Transverse colon (tissue), 4 donors: ENCODE measurements around the gene VARS1. TPM values are rescaled to one million over a fixed set of nuclear protein-coding genes. Genes with fewer than 3 reads are reported as not detected.

ENCODE experiments used
- DNase-seq: peaks from one replicate; pipeline ENCODE4 v3.0.0-alpha.2; 2019
- H3K27ac ChIP-seq, 4 donors: fragments of 200-600 bp; sonication (generic); 2 replicates each; pipeline ENCODE4 v1.5.1; 2016 to 2018; ENCODE audit warnings: inconsistent platforms in 4 of 4
- H3K27me3 ChIP-seq: fragments of 200-600 bp; sonication (generic); 2 replicates; pipeline ENCODE4 v1.5.1; 2017; ENCODE audit warnings: inconsistent platforms
- H3K36me3 ChIP-seq, 4 donors: fragments of 200-600 bp; sonication (generic); 2 replicates each; pipeline ENCODE4 v1.5.1; 2017 to 2019; ENCODE audit warnings: inconsistent platforms in 4 of 4
- H3K4me1 ChIP-seq, 4 donors: fragments of 200-600 bp; sonication (generic); 2 replicates each; pipeline ENCODE4 v1.5.1; 2017 to 2020; ENCODE audit warnings: inconsistent platforms in 4 of 4
- H3K4me3 ChIP-seq, 4 donors: fragments of 200-600 bp; sonication (generic); 1 replicate in 1 of 4; 2 replicates in 3 of 4; pipeline versions ENCODE4 v1.5.1 to v1.6.1; 2017 to 2019; ENCODE audit warnings: inconsistent platforms in 4 of 4
- H3K9me3 ChIP-seq, 2 donors: fragments of 200-600 bp; sonication (generic); 2 replicates each; pipeline ENCODE4 v1.5.1; 2017 to 2019; ENCODE audit warnings: inconsistent platforms in 2 of 2
- EP300 ChIP-seq: sonication (generic); formaldehyde crosslinking; IDR thresholded peaks from one replicate; pipeline ENCODE4 v1.6.1; 2017; ENCODE audit warnings: antibody characterized with exemption, low read depth
- POLR2A ChIP-seq: fragments of 450-650 bp; IDR thresholded peaks from one replicate; pipeline ENCODE4 v1.6.1; 2016; ENCODE audit warnings: antibody characterized with exemption, mild to moderate bottlenecking, moderate library complexity
- POLR2AphosphoS5 ChIP-seq, 3 donors: sonication (generic); formaldehyde crosslinking; IDR thresholded peaks; one replicate each; pipeline ENCODE4 v1.6.1; 2016; ENCODE audit warnings: antibody characterized with exemption in 3 of 3
- WGBS, 2 donors: methylation state at CpG; one replicate each; pipeline ENCODE4 v1.1.5; 2018; ENCODE audit warnings: low coverage in 1 of 2; 5-methylcytosine and 5-hydroxymethylcytosine counted together
- in situ Hi-C, 4 donors: fragments of 200-750 bp; cut with MboI; loops; one replicate each; pipeline versions ENCODE4 v1.15.0 to v1.15.1; 2017; ENCODE audit warnings: low sequenced_read_pairs in 3 of 4, low pct_ligation_motif_present in 1 of 4, low pct_unique_long_range_greater_than_20kb in 1 of 4
- intact Hi-C: fragments of 100-400 bp; cut with DNase I; formaldehyde crosslinking; loops from one replicate; pipeline ENCODE4 v1.15.1; 2023; ENCODE audit warnings: low total_unique reads
- small RNA-seq, 4 donors: library from RNA; depleted of rRNA; stranded (forward); fragments of <200 nt; gene quantifications; one replicate each; pipeline ENCODE3, GENCODE V24; 2016
- total RNA-seq, 4 donors: library from RNA; depleted of rRNA; stranded (reverse); fragments of >200 nt; gene quantifications; one replicate each; pipeline ENCODE4 v1.1.0, GENCODE V29; 2016
- TF ChIP-seq, protein P1 (sequence below), 5 experiments: fragments of 200-600 bp in 3 of 5; fragments of 450-650 bp in 2 of 5; sonication (generic) in 3 of 5; IDR thresholded peaks; 1 replicate in 2 of 5; 2 replicates in 3 of 5; pipeline ENCODE4 v1.5.1; 2016 to 2017; ENCODE audit warnings: antibody characterized with exemption in 5 of 5, inconsistent platforms in 3 of 5, mild to moderate bottlenecking in 2 of 5, moderate library complexity in 1 of 5

Gene VARS1
- total RNA-seq, 4 donors from 2014 or later: 18.0 to 54.7 (median 31.1) TPM

- no peak overlapping the region for H3K27ac ChIP-seq
- intact Hi-C loops (loop anchor here (1.0 kb wide), 1 partner anchor 29 kb away; no protein-coding TSS in a partner anchor), in situ Hi-C loops (no loop called here)
- TF ChIP-seq POLR2AphosphoS5 (IDR thresholded peaks at IDR 0.05): no peak
- TF ChIP-seq POLR2A: no peak
- no peak for TF ChIP-seq EP300
- TF ChIP-seq, protein P1, sequence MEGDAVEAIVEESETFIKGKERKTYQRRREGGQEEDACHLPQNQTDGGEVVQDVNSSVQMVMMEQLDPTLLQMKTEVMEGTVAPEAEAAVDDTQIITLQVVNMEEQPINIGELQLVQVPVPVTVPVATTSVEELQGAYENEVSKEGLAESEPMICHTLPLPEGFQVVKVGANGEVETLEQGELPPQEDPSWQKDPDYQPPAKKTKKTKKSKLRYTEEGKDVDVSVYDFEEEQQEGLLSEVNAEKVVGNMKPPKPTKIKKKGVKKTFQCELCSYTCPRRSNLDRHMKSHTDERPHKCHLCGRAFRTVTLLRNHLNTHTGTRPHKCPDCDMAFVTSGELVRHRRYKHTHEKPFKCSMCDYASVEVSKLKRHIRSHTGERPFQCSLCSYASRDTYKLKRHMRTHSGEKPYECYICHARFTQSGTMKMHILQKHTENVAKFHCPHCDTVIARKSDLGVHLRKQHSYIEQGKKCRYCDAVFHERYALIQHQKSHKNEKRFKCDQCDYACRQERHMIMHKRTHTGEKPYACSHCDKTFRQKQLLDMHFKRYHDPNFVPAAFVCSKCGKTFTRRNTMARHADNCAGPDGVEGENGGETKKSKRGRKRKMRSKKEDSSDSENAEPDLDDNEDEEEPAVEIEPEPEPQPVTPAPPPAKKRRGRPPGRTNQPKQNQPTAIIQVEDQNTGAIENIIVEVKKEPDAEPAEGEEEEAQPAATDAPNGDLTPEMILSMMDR (IDR thresholded peaks at IDR 0.05): no peak
- DNase-seq: no peak
- H3K36me3 ChIP-seq: no peaks in the 10 kb centered on the region
- H3K9me3 ChIP-seq: no peaks in the 10 kb centered on the region
- 80 to 88% methylated on average over 4 to 8 of the region's 8 CpGs for WGBS, 2 donors
- H3K4me1 ChIP-seq: peaks cover 0 to 5% (median 0%) of the 10 kb centered on the region in 4 donors
- H3K27me3 ChIP-seq: no peaks in the 10 kb centered on the region
- no peak overlapping the region for H3K4me3 ChIP-seq
These were observed 46.1 kb downstream of the VARS1 start for GRCh38 chr6:31749301-31750036.

Small RNA genes within 50 kb of the gene (small RNA-seq; reads per million reads assigned to genes)
- gene MSH5-SAPCD1 (0 reads per million in 4 donors), gene RF00019 (0 reads per million in 4 donors), gene RNU6-850P (0 reads per million in 4 donors), gene SAPCD1 (0 reads per million in 4 donors), gene SNORD48 (811 to 2,666 (median 1,564) reads per million in 4 donors), gene SNORD52 (0 reads per million in 4 donors)

Other genes with a start within 250 kb of the VARS1 start
- gene ATP6V1G2, start 249.1 kb downstream of the VARS1 start, total RNA-seq: under 1 TPM in 2 of 4 donors, not detected in 2; 0.82 to 0.95 TPM
- gene NFKBIL1, start 248.1 kb downstream of the VARS1 start, total RNA-seq: 10 to 100 TPM; 13.7 to 29.5 (median 22.9) TPM
- gene LTA, start 223.5 kb downstream of the VARS1 start, total RNA-seq: not detected
- 1 to 10 TPM in 1 of 4 donors, under 1 TPM in 1, not detected in 2; 0.41 to 1.1 TPM for gene TNF, start 220.2 kb downstream of the VARS1 start, total RNA-seq
- 10 to 100 TPM in 1 of 4 donors, 1 to 10 TPM in 1, not detected in 2; 7.6 to 34.8 TPM for gene LTB, start 213.3 kb downstream of the VARS1 start, total RNA-seq
- gene LST1, start 209.5 kb downstream of the VARS1 start, total RNA-seq: 1 to 10 TPM in 3 of 4 donors, not detected in 1; 1.1 to 7.6 (median 1.9) TPM
- not detected for gene NCR3, start 202.7 kb downstream of the VARS1 start, total RNA-seq
- gene AIF1, start 180.5 kb downstream of the VARS1 start, total RNA-seq: 10 to 100 TPM in 2 of 4 donors, 1 to 10 TPM in 1, not detected in 1; 9.4 to 19.5 (median 17.3) TPM
- gene PRRC2A, start 175.0 kb downstream of the VARS1 start, total RNA-seq: 100 to 1,000 TPM in 1 of 4 donors, 10 to 100 TPM in 3; 63.9 to 138 (median 85.8) TPM
- gene BAG6, start 143.1 kb downstream of the VARS1 start, total RNA-seq: 100 to 1,000 TPM; 221 to 310 (median 231) TPM
- 1 to 10 TPM in 2 of 4 donors, not detected in 2; 2.2 to 5.5 TPM for gene APOM, start 139.9 kb downstream of the VARS1 start, total RNA-seq
- 10 to 100 TPM; 18.7 to 45.7 (median 25.2) TPM for gene C6orf47, start 135.0 kb downstream of the VARS1 start, total RNA-seq
- gene GPANK1, start 130.8 kb downstream of the VARS1 start, total RNA-seq: 10 to 100 TPM in 3 of 4 donors, 1 to 10 TPM in 1; 2.4 to 32.9 (median 23.2) TPM
- 100 to 1,000 TPM; 182 to 231 (median 210) TPM for gene CSNK2B, start 129.7 kb downstream of the VARS1 start, total RNA-seq
- 10 to 100 TPM in 2 of 4 donors, 1 to 10 TPM in 2; 2.4 to 21.3 (median 10.3) TPM for gene LY6G5B, start 125.8 kb downstream of the VARS1 start, total RNA-seq
- gene LY6G5C, start 114.7 kb downstream of the VARS1 start, total RNA-seq: 1 to 10 TPM in 1 of 4 donors, under 1 TPM in 1, not detected in 2; 0.95 to 2.2 TPM
- 10 to 100 TPM; 45.4 to 72.8 (median 67.4) TPM for gene ABHD16A, start 92.4 kb downstream of the VARS1 start, total RNA-seq
- not detected for gene LY6G6F, start 88.9 kb downstream of the VARS1 start, total RNA-seq
- not detected for gene LY6G6D, start 80.4 kb downstream of the VARS1 start, total RNA-seq
- gene LY6G6C, start 74.0 kb downstream of the VARS1 start, total RNA-seq: not detected
- under 1 TPM in 1 of 4 donors, not detected in 3; 0.16 TPM for gene MPIG6B, start 72.4 kb downstream of the VARS1 start, total RNA-seq
- 100 to 1,000 TPM in 3 of 4 donors, 10 to 100 TPM in 1; 78.3 to 148 (median 107) TPM for gene DDAH2, start 66.5 kb downstream of the VARS1 start, total RNA-seq
- gene CLIC1, start 59.2 kb downstream of the VARS1 start, total RNA-seq: 100 to 1,000 TPM; 253 to 375 (median 362) TPM
- gene MSH5, start 55.7 kb downstream of the VARS1 start, total RNA-seq: 100 to 1,000 TPM in 1 of 4 donors, 10 to 100 TPM in 3; 16.5 to 159 (median 43.9) TPM
- 10 to 100 TPM in 1 of 4 donors, 1 to 10 TPM in 1, not detected in 2; 3.3 to 11.1 TPM for gene SAPCD1, start 33.1 kb downstream of the VARS1 start, total RNA-seq
- 10 to 100 TPM in 2 of 4 donors, 1 to 10 TPM in 2; 7.6 to 22.1 (median 9.6) TPM for gene VWA7, start 18.4 kb downstream of the VARS1 start, total RNA-seq
- gene LSM2, start 11.2 kb upstream of the VARS1 start, total RNA-seq: 10 to 100 TPM; 23.5 to 43.0 (median 34.8) TPM
- under 1 TPM in 2 of 4 donors, not detected in 2; 0.64 to 0.68 TPM for gene HSPA1L, start 19.5 kb upstream of the VARS1 start, total RNA-seq
- gene HSPA1A, start 19.8 kb upstream of the VARS1 start, total RNA-seq: 100 to 1,000 TPM; 192 to 247 (median 221) TPM
- gene HSPA1B, start 32.0 kb upstream of the VARS1 start, total RNA-seq: 100 to 1,000 TPM; 104 to 471 (median 278) TPM
- 10 to 100 TPM; 21.1 to 88.7 (median 65.4) TPM for gene NEU1, start 67.1 kb upstream of the VARS1 start, total RNA-seq
- gene SLC44A4, start 83.2 kb upstream of the VARS1 start, total RNA-seq: 100 to 1,000 TPM; 149 to 734 (median 395) TPM
- 10 to 100 TPM; 25.9 to 33.3 (median 27.9) TPM for gene EHMT2, start 101.9 kb upstream of the VARS1 start, total RNA-seq
- 1 to 10 TPM in 1 of 4 donors, under 1 TPM in 3; 0.14 to 1.3 (median 0.77) TPM for gene ZBTB12, start 106.3 kb upstream of the VARS1 start, total RNA-seq
- gene C2, start 132.0 kb upstream of the VARS1 start, total RNA-seq: 1 to 10 TPM; 4.6 to 9.4 (median 7.5) TPM
- 10 to 100 TPM in 3 of 4 donors, 1 to 10 TPM in 1; 9.0 to 59.7 (median 39.6) TPM for gene CFB, start 150.3 kb upstream of the VARS1 start, total RNA-seq
- gene NELFE, start 163.2 kb upstream of the VARS1 start, total RNA-seq: 100 to 1,000 TPM in 1 of 4 donors, 10 to 100 TPM in 3; 59.2 to 114 (median 88.0) TPM
- gene SKIC2, start 163.4 kb upstream of the VARS1 start, total RNA-seq: 100 to 1,000 TPM in 1 of 4 donors, 10 to 100 TPM in 3; 52.8 to 173 (median 71.3) TPM
- 10 to 100 TPM; 17.5 to 29.9 (median 20.9) TPM for gene DXO, start 176.4 kb upstream of the VARS1 start, total RNA-seq
- 100 to 1,000 TPM in 1 of 4 donors, 10 to 100 TPM in 3; 16.9 to 210 (median 33.6) TPM for gene C4A, start 186.3 kb upstream of the VARS1 start, total RNA-seq
- 100 to 1,000 TPM in 1 of 4 donors, 10 to 100 TPM in 3; 20.3 to 137 (median 64.0) TPM for gene C4B, start 219.0 kb upstream of the VARS1 start, total RNA-seq
- gene CYP21A2, start 242.7 kb upstream of the VARS1 start, total RNA-seq: under 1 TPM in 3 of 4 donors, not detected in 1; 0.27 to 0.64 (median 0.40) TPM